HEK293T (cell line): ENCODE data around the gene IGSF8.

Experiments used
- CTCF ChIA-PET: fragments of 350-600 bp; formaldehyde crosslinking; extraction: SDS; loops from one replicate; lab custom pipeline; 2021; ENCODE audit warnings: antibody characterized with exemption, inconsistent platforms; lab: Yijun Ruan, JAX
- POLR2A ChIA-PET: fragments of 350-600 bp; formaldehyde crosslinking; extraction: SDS; loops from one replicate; lab custom pipeline; 2020; ENCODE audit warnings: antibody characterized with exemption, inconsistent platforms; lab: Yijun Ruan, JAX
- DNase-seq: peaks from one replicate; pipeline ENCODE4 v3.0.0; 2012; ENCODE audit warnings: mixed read lengths; ENCODE audit errors: extremely low spot score
- ARNT ChIP-seq: fragments of 450-650 bp; IDR thresholded peaks from 2 replicates; pipeline ENCODE4 v1.6.1; 2017; ENCODE audit warnings: mild to moderate bottlenecking
- BHLHE40 ChIP-seq: fragments of 450-650 bp; IDR thresholded peaks from 2 replicates; pipeline ENCODE4 v1.6.1; 2016; ENCODE audit warnings: mild to moderate bottlenecking, moderate library complexity, borderline replicate concordance
- CTBP1 ChIP-seq: fragments of 450-650 bp; IDR thresholded peaks from 2 replicates; pipeline ENCODE4 v1.6.1; 2016; ENCODE audit warnings: borderline replicate concordance
- ELF4 ChIP-seq: fragments of 450-650 bp; IDR thresholded peaks from 2 replicates; pipeline ENCODE4 v1.6.1; 2017; ENCODE audit warnings: antibody characterized with exemption
- FOXA1 ChIP-seq: fragments of 450-650 bp; IDR thresholded peaks from 2 replicates; pipeline ENCODE4 v1.6.1; 2016; ENCODE audit warnings: mild to moderate bottlenecking
- FOXK2 ChIP-seq: fragments of 450-650 bp; IDR thresholded peaks from 2 replicates; pipeline ENCODE4 v1.6.1; 2016; ENCODE audit warnings: mild to moderate bottlenecking
- FOXM1 ChIP-seq: fragments of 450-650 bp; IDR thresholded peaks from 2 replicates; pipeline ENCODE4 v1.6.1; 2017; ENCODE audit warnings: mild to moderate bottlenecking, borderline replicate concordance
- HDGF ChIP-seq: fragments of 450-650 bp; IDR thresholded peaks from 2 replicates; pipeline ENCODE4 v1.6.1; 2017; ENCODE audit warnings: antibody characterized with exemption, borderline replicate concordance
- L3MBTL2 ChIP-seq: fragments of 450-650 bp; conservative IDR thresholded peaks from 2 replicates; pipeline ENCODE4 v1.6.1; 2016; ENCODE audit warnings: mild to moderate bottlenecking
- LEF1 ChIP-seq: fragments of 450-650 bp; IDR thresholded peaks from 2 replicates; pipeline ENCODE4 v1.6.1; 2017; ENCODE audit warnings: mild to moderate bottlenecking, borderline replicate concordance
- NFRKB ChIP-seq: fragments of 450-650 bp; IDR thresholded peaks from 2 replicates; pipeline ENCODE4 v1.6.1; 2016; ENCODE audit warnings: mild to moderate bottlenecking, moderate library complexity
- SP1 ChIP-seq: fragments of 450-650 bp; IDR thresholded peaks from 2 replicates; pipeline ENCODE4 v1.6.1; 2017
- SUZ12 ChIP-seq: fragments of 450-650 bp; IDR thresholded peaks from 2 replicates; pipeline ENCODE4 v1.6.1; 2016; ENCODE audit warnings: mild to moderate bottlenecking
- TARDBP ChIP-seq: fragments of 450-650 bp; IDR thresholded peaks from 2 replicates; pipeline ENCODE4 v1.6.1; 2016
- ZNF384 ChIP-seq: fragments of 450-650 bp; IDR thresholded peaks from 2 replicates; pipeline ENCODE4 v1.6.1; 2016
- TF ChIP-seq, protein P1 (sequence below): fragments of 450-650 bp; IDR thresholded peaks from 2 replicates; pipeline ENCODE4 v1.6.1; 2016

The IGSF8 gene

DNA sequence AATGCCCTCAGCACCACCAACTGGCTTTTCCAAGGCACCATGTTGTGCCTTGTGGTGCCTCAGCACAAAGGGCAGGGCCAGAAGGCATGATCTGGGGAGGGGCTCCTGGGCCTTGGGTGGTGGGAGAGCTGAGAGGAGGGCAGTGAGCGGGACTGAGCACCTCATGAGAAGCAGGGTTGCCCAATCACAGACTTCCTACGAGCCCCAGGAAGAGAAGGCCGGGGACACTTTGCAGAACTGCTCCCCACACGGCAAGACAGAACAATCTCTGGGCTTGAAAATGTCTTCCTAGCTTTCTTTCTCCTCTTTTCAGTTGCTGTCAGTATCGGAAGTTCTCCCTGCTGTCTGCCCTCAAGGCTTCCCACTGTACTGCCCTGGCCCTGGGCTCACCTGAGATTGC lies 35.2 kb downstream of the IGSF8 start:
- CTCF ChIA-PET, result interaction anchor here (1.4 to 2.0 kb wide), 2 partner anchors 15 to 22 kb away, joined by 4 to 7 read pairs; no protein-coding TSS in a partner anchor
- TF ChIP-seq FOXK2, result no peak
- TF ChIP-seq ZNF384, result no peak
- TF ChIP-seq ARNT, result no peak
- TF ChIP-seq, protein P1, sequence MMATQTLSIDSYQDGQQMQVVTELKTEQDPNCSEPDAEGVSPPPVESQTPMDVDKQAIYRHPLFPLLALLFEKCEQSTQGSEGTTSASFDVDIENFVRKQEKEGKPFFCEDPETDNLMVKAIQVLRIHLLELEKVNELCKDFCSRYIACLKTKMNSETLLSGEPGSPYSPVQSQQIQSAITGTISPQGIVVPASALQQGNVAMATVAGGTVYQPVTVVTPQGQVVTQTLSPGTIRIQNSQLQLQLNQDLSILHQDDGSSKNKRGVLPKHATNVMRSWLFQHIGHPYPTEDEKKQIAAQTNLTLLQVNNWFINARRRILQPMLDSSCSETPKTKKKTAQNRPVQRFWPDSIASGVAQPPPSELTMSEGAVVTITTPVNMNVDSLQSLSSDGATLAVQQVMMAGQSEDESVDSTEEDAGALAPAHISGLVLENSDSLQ, result no peak
- no peak for TF ChIP-seq SUZ12
- TF ChIP-seq TARDBP, result no peak
- no peak for TF ChIP-seq FOXM1
- no peak for TF ChIP-seq FOXA1
- TF ChIP-seq ELF4, result no peak
- TF ChIP-seq CTBP1, result no peak
- TF ChIP-seq HDGF, result no peak
- no peak for TF ChIP-seq BHLHE40
- no peak for TF ChIP-seq LEF1
- TF ChIP-seq SP1, result no peak
- no peak for TF ChIP-seq L3MBTL2
- TF ChIP-seq NFRKB, result no peak
- POLR2A ChIA-PET, result no interaction called here
- DNase-seq, result no peak

DNA sequence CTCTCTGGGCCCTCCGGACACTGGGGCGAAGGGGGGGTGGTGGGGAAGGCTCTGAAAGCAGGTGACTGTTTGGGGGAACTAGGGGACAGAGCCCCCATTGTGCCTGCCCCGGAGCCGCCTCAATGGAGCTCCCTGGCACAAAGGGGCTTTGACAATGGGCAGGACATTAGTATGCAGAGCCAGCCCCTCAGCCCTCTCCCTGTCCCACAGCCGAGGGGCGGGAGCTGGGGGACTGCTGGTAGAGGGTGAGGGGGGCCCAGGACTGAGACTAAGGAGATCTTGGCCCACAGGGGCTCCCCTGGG lies 36.2 kb downstream of the IGSF8 start:
- ChIA-PET CTCF (interaction anchor here (2.0 kb wide), 1 partner anchor 16 kb away, joined by 7 read pairs; no protein-coding TSS in a partner anchor), POLR2A (no interaction called here)
- no peak for TF ChIP-seq FOXK2
- TF ChIP-seq FOXM1, result no peak
- no peak for DNase-seq

DNA sequence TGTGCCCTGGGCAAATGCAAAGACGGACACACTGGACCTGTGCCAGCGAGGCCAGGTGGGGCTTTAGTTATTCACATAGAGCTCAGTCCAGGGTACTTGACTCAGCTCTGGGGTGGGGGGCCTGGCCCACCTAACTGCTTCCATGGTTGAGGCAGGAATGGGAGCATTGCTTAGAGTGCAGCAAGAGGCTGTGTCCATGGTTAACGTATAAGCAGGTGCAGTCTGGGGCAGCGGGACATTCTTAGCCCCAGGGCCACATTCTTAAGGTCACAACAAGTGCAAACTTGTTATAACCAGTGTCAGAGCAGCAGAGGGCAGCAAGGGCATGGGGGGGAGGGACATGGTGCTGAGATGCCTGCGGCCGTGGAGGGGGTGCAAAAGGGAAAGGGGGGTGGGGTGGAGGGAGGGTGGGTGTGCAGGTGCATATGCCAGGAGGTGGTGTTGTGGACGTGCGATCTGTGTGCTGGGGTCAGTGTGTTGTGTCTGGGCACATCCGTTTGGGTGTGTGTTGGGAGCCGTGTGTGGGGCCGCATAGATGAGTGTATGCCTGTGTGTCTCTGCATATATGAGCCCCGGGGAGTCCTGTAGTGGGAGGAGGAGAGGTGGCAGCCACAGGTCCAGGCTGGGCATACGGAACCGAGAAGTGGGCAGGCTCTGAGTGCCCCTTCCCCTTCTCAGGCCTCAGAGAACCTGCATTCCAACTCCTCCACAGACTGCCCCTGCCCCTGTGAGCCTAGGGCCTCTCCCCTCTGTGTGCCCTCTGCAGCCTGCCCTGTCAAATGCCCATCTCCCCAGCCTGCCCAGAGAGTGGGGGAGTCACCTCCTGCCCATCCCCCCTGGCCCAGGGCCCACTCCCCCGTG lies 36.8 kb downstream of the IGSF8 start:
- no peak for TF ChIP-seq L3MBTL2
- no peak for TF ChIP-seq SUZ12
- TF ChIP-seq, protein P1, result no peak
- TF ChIP-seq NFRKB, result no peak
- no peak for TF ChIP-seq ELF4
- TF ChIP-seq FOXK2, result no peak
- TF ChIP-seq BHLHE40, result no peak
- no peak for TF ChIP-seq TARDBP
- TF ChIP-seq LEF1, result no peak
- TF ChIP-seq ZNF384, result no peak
- TF ChIP-seq SP1, result no peak
- no peak for TF ChIP-seq FOXA1
- TF ChIP-seq CTBP1, result no peak
- TF ChIP-seq ARNT, result no peak
- TF ChIP-seq HDGF, result no peak
- TF ChIP-seq FOXM1, result no peak
- POLR2A ChIA-PET, result no interaction called here
- CTCF ChIA-PET, result interaction anchor here (1.9 to 2.5 kb wide), 2 partner anchors 15 to 17 kb away, joined by 6 to 7 read pairs; no protein-coding TSS in a partner anchor
- no peak for DNase-seq

DNA sequence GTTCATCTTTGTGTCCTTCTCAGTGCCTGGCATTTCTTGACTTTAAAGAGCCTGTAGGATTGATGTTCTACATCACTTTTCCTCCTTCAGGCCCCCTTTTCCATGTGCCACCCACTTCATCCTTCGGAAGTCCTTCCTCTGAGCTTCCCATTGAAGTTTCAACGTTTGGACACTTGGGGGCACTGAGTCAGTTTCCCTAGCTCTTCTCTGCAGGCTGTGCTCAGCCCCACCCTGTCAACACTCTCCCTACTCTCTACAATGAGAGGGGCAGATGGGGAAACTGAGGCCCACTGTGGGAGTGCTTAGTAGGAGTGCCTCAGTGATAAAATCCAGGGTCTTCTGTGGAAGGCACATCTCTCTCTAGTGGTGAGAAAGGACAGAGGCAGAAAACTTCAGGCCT lies 40.3 kb downstream of the IGSF8 start:
- ChIA-PET POLR2A (no interaction called here), CTCF (interaction anchor here (0.6 to 1.7 kb wide), 7 partner anchors 9 to 932 kb away, joined by 3 to 20 read pairs (median 10); partner anchors contain the start of gene KCNJ10)
- no peak for TF ChIP-seq FOXM1
- peak; percentile 46 for DNase-seq

DNA sequence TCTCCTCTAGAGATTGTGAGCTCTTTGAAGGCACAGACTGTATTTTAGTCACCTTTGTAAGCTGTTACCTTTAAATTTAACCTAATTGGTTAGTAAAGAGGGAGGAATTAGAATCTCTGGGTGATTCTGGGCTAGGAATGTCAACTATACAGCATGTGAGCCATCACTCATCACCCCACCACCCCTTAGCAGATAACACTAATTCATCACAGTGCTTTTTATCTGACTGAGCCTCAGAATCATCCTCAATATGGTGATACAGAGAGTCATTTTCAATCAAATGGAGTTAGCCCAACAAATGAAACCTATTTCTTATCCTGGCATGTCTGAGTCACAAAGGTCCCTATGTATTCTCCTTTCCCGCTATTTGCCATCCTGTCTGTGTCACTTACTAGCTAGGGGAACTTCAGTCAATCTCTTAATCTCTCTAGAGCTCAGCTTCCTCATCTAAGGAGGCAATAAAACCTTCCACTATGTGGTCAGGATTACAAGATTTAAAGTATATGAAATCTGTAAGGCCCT lies 41.7 kb downstream of the IGSF8 start:
- POLR2A ChIA-PET, result no interaction called here
- CTCF ChIA-PET, result interaction anchor here (0.7 kb wide), 1 partner anchor 19 kb away, joined by 3 read pairs; no protein-coding TSS in a partner anchor
- no peak for TF ChIP-seq ARNT
- TF ChIP-seq FOXM1, result no peak
- no peak for TF ChIP-seq FOXK2
- TF ChIP-seq HDGF, result no peak
- no peak for TF ChIP-seq L3MBTL2
- no peak for TF ChIP-seq BHLHE40
- no peak for TF ChIP-seq NFRKB
- no peak for TF ChIP-seq SP1
- TF ChIP-seq LEF1, result no peak
- TF ChIP-seq FOXA1, result no peak
- TF ChIP-seq ZNF384, result no peak
- no peak for TF ChIP-seq ELF4
- TF ChIP-seq SUZ12, result no peak
- no peak for TF ChIP-seq TARDBP
- no peak for TF ChIP-seq CTBP1
- TF ChIP-seq, protein P1, result no peak
- no peak for DNase-seq
